NT2/D1 (cell line): ENCODE data around the gene TLE6.

Experiments
- YY1 ChIP-seq: IDR thresholded peaks from 2 replicates; pipeline ENCODE4 v1.6.1; 2011; ENCODE audit not compliant: insufficient read length, insufficient read depth
- ZNF274 ChIP-seq: IDR thresholded peaks from 2 replicates; pipeline ENCODE4 v1.6.1; 2011; ENCODE audit warnings: mild to moderate bottlenecking, low read depth, low read length

DNA sequence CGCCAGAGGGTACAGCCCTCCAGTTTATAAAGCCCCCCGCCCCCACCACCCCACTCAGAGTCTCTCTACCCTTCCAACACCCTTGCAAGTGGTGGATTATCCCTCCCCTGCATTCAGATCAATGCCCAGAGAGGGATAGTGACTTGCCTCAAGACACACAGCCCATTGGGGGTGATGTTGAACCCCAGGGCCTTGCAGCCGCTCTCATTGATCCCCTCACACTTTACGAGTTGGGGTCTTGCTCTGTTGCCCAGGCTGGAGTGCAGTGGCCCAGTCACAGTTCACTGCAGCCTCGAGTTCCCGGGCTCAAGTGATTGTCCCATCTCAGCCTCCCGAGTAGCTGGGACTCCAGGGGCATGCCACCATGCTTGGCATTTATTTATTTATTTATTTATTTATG lies 40.6 kb downstream of the TLE6 start:
- TF ChIP-seq YY1 (no peak), ZNF274 (no peak)
